Measurements from ENCODE around the gene SMPD1.
A peak's percentile ranks its signal among the peaks of the same experiment; 100 is the strongest.

Gene SMPD1

GRCh38 chr11:6415797-6416196 is 25.5 kb downstream of the SMPD1 start:
- no peak for DNase-seq (ENCODE audit: low spot score)

- DNase-seq (ENCODE audit: low spot score) = no peak
Observed at GRCh38 chr11:6417907-6418556, 27.8 kb downstream of the SMPD1 start.

GRCh38 chr11:6418557-6419008 is 28.3 kb downstream of the SMPD1 start:
- peak; percentile 44 for DNase-seq (ENCODE audit: low spot score)

GRCh38 chr11:6419009-6419631 is 28.8 kb downstream of the SMPD1 start, which contains the start of gene APBB1:
APBB1 (minus strand) TSS chr11:6419094; CDS start chr11:6411347, 7,747 bp downstream.
- peak; percentile 95 for DNase-seq (ENCODE audit: low spot score)

GRCh38 chr11:6420677-6421076 is 30.4 kb downstream of the SMPD1 start:
- no peak for DNase-seq (ENCODE audit: low spot score)

- no peak for DNase-seq (ENCODE audit: low spot score)
Observed at GRCh38 chr11:6427516-6427915, 37.2 kb downstream of the SMPD1 start.

GRCh38 chr11:6431861-6432260 is 41.6 kb downstream of the SMPD1 start:
- peak; percentile 84 for DNase-seq (ENCODE audit: low spot score)

- no peak for DNase-seq (ENCODE audit: low spot score)
Observed at GRCh38 chr11:6433998-6434660, 43.9 kb downstream of the SMPD1 start.

- no peak for DNase-seq (ENCODE audit: low spot score)
Observed at GRCh38 chr11:6437423-6437822, 47.1 kb downstream of the SMPD1 start.

- no peak for DNase-seq (ENCODE audit: low spot score)
Observed at GRCh38 chr11:6437993-6438392, 47.7 kb downstream of the SMPD1 start.

GRCh38 chr11:6438979-6439571 is 48.8 kb downstream of the SMPD1 start:
- peak; percentile 73 for DNase-seq (ENCODE audit: low spot score)

- no peak for DNase-seq (ENCODE audit: low spot score)
Observed at GRCh38 chr11:6440906-6441358, 50.7 kb downstream of the SMPD1 start, which contains the start of gene HPX. HPX (minus strand) TSS chr11:6440987; CDS start chr11:6440963, 24 bp downstream.

GRCh38 chr11:6442441-6442840 is 52.2 kb downstream of the SMPD1 start:
- DNase-seq (ENCODE audit: low spot score) = no peak

- peak; percentile 86 for DNase-seq (ENCODE audit: low spot score)
Observed at GRCh38 chr11:6443269-6444003, 53.2 kb downstream of the SMPD1 start.

All from GM03348 (cell line).